ENCODE data around the gene PLK5.
A peak's percentile ranks its signal among the peaks of the same experiment; 100 is the strongest.

PLK5 gene

DNA sequence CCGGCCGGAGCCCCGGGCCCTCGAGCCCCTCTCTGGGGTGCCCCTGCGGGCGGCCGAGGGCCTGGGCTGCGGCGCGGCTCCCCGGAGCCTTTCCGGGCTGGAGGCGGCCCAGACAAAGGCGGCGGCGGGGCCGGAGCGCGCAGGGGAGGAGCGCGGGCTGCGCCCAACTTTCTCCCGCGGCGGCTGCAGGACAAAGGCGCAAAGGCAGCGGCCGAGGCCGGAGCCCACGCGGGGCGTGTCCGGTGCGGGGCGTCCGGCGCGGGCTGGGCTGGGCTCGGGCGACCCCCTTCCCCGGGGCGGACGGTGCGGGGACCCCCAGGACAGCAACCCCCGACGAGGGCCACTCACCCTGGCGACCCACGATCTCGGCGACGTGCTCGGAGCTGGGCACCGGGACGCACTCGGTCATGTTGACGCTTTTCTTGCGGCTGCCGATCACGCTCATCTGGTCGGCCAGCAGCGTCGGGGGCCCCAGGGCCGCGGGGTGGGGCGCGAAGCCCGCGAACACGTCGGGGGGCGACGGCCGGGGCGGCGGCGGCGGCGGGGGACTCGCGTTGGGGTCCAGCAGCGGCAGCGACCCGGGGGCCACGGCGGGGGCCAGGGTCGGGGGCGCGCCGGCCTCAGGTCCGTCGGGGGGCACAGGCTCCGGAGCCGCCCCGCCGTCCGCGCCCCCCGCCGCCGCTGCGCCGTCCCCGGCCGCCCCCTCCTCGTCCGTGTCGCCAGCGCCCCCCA is 43.4 kb downstream of the PLK5 start:
- peak overlapping the region; percentile 6 for H3K4me3 ChIP-seq (ENCODE audit: low read depth, low read length)
- TF ChIP-seq CTCF (IDR thresholded peaks at IDR 0.05; ENCODE audit: borderline replicate concordance, insufficient read depth, low read depth, low read length): no peak

DNA sequence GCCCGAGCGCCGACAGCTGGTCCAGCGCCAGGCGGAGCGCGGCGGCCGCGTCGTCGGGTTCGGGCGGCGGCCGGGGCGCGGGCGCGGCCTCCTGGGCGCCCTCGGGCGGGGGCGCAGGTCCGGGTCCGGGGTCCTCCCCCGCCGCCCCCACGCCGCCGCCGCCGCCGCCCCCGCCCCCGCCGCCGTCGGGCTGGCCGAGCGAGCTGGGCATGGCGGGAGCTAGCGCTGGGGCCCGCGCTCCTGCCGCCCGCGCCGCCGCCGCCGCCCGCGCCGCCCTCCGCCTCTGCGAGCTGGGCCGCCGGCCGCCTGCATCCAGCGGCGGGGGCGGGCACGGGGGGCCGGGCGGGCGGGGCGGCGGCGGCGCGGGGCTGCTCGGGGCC is 44.0 kb downstream of the PLK5 start:
- no peak overlapping the region for H3K4me3 ChIP-seq (ENCODE audit: low read depth, low read length)
- no peak for TF ChIP-seq CTCF (IDR thresholded peaks at IDR 0.05; ENCODE audit: borderline replicate concordance, insufficient read depth, low read depth, low read length)

DNA sequence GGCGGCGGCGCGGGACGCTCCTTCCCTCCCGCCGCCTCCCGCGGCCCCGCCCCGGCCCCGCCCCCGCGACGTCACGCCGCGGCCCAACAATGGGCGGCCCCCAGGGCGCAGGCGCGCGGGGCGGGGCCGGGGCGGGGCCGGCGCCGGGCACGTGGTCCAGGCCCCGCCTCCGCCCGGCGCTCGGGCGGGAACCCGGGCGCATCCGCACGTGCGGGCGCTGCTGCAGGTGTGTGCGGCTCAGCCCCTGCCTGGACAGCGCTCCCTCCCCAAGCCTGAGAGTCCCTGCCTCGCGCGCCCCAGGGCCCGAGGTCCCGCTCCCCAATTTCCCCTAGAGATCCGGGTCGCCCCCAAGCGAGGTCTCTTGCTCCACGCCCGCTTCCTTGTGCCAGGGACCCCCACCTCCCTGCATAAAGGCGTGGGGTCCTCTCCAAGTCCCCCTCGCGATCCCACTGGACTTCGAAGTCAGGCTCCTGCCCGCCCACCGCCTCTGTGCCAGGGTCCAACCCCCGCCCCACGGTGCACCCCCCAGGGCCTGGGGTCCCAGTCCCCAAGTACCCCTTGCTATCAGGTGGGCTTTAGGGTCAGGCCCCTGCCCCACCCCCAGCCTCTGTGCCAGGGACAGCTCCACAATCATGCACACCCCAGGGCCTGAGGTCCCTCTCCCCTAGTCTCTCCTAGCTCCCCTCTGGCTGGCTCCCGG is 44.6 kb downstream of the PLK5 start, which contains the start of gene MEX3D:
Gene MEX3D, minus strand, starts transcription at position 6 of the 700 bp plus-strand sequence. CDS start 267 bp downstream, outside the sequence.
- no peak for TF ChIP-seq CTCF (IDR thresholded peaks at IDR 0.05; ENCODE audit: borderline replicate concordance, insufficient read depth, low read depth, low read length)
- H3K4me3 ChIP-seq (ENCODE audit: low read depth, low read length): peak within 1 kb of the TSS; percentile 6

DNA sequence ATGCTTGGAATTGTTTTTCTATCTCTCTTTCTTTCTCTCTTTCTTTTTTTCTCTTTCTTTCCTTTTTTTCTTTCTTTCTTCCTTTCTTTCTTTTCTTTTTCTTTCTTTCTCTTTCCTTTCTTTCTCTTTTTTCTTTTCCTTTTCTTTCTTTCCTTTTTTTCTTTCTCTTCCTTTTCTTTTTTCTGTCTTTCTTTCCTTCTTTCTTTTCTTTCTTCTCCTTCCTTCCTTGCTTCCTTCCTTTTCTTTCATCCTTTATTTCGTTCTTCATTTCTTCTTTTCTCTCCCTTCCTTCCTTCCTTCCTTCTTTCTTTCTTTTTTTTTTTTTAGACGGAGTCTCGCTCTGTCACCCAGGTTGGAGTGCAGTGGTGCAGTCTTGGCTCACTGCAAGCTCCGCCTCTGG is 46.1 kb downstream of the PLK5 start:
- no peak overlapping the region for H3K4me3 ChIP-seq (ENCODE audit: low read depth, low read length)
- TF ChIP-seq CTCF (IDR thresholded peaks at IDR 0.05; ENCODE audit: borderline replicate concordance, insufficient read depth, low read depth, low read length): no peak

DNA sequence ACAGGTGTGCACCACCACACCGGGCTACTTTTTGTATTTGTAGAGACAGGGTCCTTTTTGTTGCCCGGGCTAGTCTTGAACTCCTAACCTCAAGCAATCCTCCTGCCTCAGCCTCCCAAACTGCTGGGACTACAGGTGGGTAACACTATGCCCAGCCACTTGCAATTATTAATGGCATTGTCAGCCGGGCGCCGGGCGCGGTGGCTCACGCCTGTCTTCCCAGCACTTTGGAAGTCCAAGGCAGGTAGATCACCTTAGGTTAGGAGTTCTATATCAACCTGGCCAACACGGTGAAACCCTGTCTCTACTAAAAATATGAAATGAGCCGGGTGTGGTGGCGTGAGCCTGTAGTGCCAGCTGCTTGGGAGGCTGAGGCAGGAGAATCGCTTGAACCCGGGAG is 47.0 kb downstream of the PLK5 start:
- no peak overlapping the region for H3K4me3 ChIP-seq (ENCODE audit: low read depth, low read length)
- no peak for TF ChIP-seq CTCF (IDR thresholded peaks at IDR 0.05; ENCODE audit: borderline replicate concordance, insufficient read depth, low read depth, low read length)

DNA sequence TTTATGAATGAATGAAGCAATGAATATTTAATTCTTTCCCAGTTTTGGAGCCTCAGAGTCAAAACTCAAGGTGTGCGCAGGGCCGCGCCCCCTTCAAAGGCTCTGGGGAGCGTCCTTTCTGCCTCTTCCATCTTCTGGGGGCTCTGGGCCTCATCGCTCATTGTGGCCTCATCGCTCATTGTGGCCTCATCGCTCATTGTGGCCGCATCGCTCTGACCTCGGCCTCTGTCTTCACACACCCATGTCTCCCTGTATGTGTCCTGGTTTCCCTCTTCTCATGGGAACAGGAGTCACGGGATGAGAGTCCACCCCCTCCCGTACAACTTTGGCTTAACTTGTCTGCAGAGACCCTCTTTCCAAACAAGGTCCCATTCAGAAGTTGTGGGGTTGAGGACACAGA is 47.5 kb downstream of the PLK5 start:
- no peak overlapping the region for H3K4me3 ChIP-seq (ENCODE audit: low read depth, low read length)
- TF ChIP-seq CTCF (IDR thresholded peaks at IDR 0.05; ENCODE audit: borderline replicate concordance, insufficient read depth, low read depth, low read length): no peak

DNA sequence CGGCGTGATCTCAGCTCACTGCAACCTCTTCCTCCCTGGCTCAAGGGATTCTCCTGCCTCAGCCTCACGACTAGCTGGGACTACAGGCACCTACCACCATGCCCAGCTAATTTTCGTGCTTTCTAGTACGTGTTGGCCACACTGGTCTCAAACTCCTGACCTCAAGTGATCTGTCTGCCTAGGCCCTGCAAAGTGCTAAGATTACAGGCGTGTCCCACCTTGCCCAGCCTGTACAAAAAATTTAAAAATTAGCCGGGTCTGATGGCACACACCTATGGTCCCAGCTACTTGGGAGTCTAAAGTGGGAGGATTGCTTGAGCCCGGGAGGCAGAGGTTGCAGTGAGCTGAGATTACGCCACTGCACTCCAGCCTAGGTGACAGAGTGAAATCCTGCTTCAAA is 48.9 kb downstream of the PLK5 start:
- H3K4me3 ChIP-seq (ENCODE audit: low read depth, low read length): no peak overlapping the region
- no peak for TF ChIP-seq CTCF (IDR thresholded peaks at IDR 0.05; ENCODE audit: borderline replicate concordance, insufficient read depth, low read depth, low read length)

All from GM12875 (cell line).